Left colon (tissue), 2 donors: ENCODE data around the gene PLCH1. TPM values are rescaled to one million over a fixed set of nuclear protein-coding genes. Genes with fewer than 3 reads are reported as not detected.
A peak's percentile ranks its signal among the peaks of the same experiment; 100 is the strongest.
"Not testable (repeated sequence)": the region's sequence is repeated elsewhere in the genome, so short reads cannot be mapped to it uniquely, and the experiment has no call there.

ENCODE experiments used
- ATAC-seq: fragments of 200-7000 bp; cut with Tn5 transposase; one replicate; pipeline ENCODE4 v1.9.1; 2020; ENCODE audit warnings: mild to moderate bottlenecking, moderate library complexity
- DNase-seq, 2 donors: peaks; one replicate each; pipeline ENCODE4 v3.0.0-alpha.2; 2020
- intact Hi-C, 2 donors: fragments of 100-400 bp; cut with DNase I in 1 of 2; cut with micrococcal nuclease in 1 of 2; formaldehyde crosslinking; loops; one replicate each; pipeline versions ENCODE4 v1.11.2 to v1.14.0; 2022; cut with DNase I, micrococcal nuclease
- total RNA-seq, 2 donors: library from RNA; stranded (reverse); fragmentation: NEBNext Ultra II Directional; extraction: Animal tissue kit (Norgen Biotek cat#: 25700); gene quantifications; one replicate each; pipeline ENCODE4 v1.2.1, GENCODE V29; 2021
- donor health status: DM: no; HTN: no; CAD: no.
- donor health status: DM: yes; HTN: yes; CAD: no.

The PLCH1 gene
- total RNA-seq, 2 donors from 2014 or later: 7.1 to 8.5 TPM

GRCh38 chr3:155420406-155420805 is 324.5 kb downstream of the PLCH1 start:
- DNase-seq: no peak
- no peak for ATAC-seq
- intact Hi-C loops: no loop called here

- intact Hi-C loops: no loop called here
- DNase-seq (no peak), ATAC-seq (no peak)
These were observed 326.5 kb downstream of the PLCH1 start for GRCh38 chr3:155418407-155418806.

- DNase-seq (no peak), ATAC-seq (no peak)
- intact Hi-C loops: no loop called here
These were observed 327.8 kb downstream of the PLCH1 start for GRCh38 chr3:155417119-155417517.

GRCh38 chr3:155416500-155417118 is 328.3 kb downstream of the PLCH1 start:
- peak; percentile 41 for ATAC-seq
- intact Hi-C loops: no loop called here
- DNase-seq: no peak

- intact Hi-C loops: no loop called here
- DNase-seq: no peak
- ATAC-seq: peak; percentile 71
These were observed 332.0 kb downstream of the PLCH1 start for GRCh38 chr3:155412904-155413303.

GRCh38 chr3:155411500-155412223 is 333.2 kb downstream of the PLCH1 start:
- intact Hi-C loops: no loop called here
- no peak for ATAC-seq
- no peak for DNase-seq

- intact Hi-C loops: no loop called here
- no peak for ATAC-seq
- no peak for DNase-seq
These were observed 335.5 kb downstream of the PLCH1 start for GRCh38 chr3:155409336-155409735.

GRCh38 chr3:155407971-155408370 is 336.9 kb downstream of the PLCH1 start:
- ATAC-seq (no peak), DNase-seq (no peak)
- intact Hi-C loops: no loop called here

- ATAC-seq (no peak), DNase-seq (no peak)
- intact Hi-C loops: no loop called here
These were observed 337.5 kb downstream of the PLCH1 start for GRCh38 chr3:155407331-155407730.

GRCh38 chr3:155404486-155404885 is 340.4 kb downstream of the PLCH1 start:
- ATAC-seq: peak; percentile 87

GRCh38 chr3:155402656-155403055 is 342.2 kb downstream of the PLCH1 start:
- no peak for ATAC-seq
- DNase-seq: no peak
- intact Hi-C loops: no loop called here

More at GRCh38 chr3:155404486-155404885, 340.4 kb downstream of the PLCH1 start:
- no peak for DNase-seq
- intact Hi-C loops: no loop called here

- no peak for ATAC-seq
- no peak for DNase-seq
- intact Hi-C loops: no loop called here
These were observed 346.8 kb downstream of the PLCH1 start for GRCh38 chr3:155398046-155398445.

GRCh38 chr3:155394896-155395295 is 350.0 kb downstream of the PLCH1 start:
- ATAC-seq, intact Hi-C loops: not testable (repeated sequence)

GRCh38 chr3:155394240-155394639 is 350.6 kb downstream of the PLCH1 start:
- intact Hi-C loops: no loop called here
- ATAC-seq (no peak), DNase-seq (no peak)

More at GRCh38 chr3:155394896-155395295, 350.0 kb downstream of the PLCH1 start:
- DNase-seq: not testable (repeated sequence)

GRCh38 chr3:155393316-155393715 is 351.6 kb downstream of the PLCH1 start:
- intact Hi-C loops: no loop called here
- ATAC-seq (no peak), DNase-seq (no peak)

- intact Hi-C loops: no loop called here
- ATAC-seq (no peak), DNase-seq (no peak)
These were observed 352.7 kb downstream of the PLCH1 start for GRCh38 chr3:155392138-155392537.

- no peak for ATAC-seq
- intact Hi-C loops: no loop called here
- no peak for DNase-seq
These were observed 353.3 kb downstream of the PLCH1 start for GRCh38 chr3:155391551-155391958.

GRCh38 chr3:155391104-155391503 is 353.8 kb downstream of the PLCH1 start:
- DNase-seq (no peak), ATAC-seq (no peak)
- intact Hi-C loops: no loop called here

GRCh38 chr3:155390351-155390750 is 354.5 kb downstream of the PLCH1 start:
- intact Hi-C loops: no loop called here
- DNase-seq (no peak), ATAC-seq (no peak)

- intact Hi-C loops: loop anchor here in 1 of 2 donors (10.0 kb wide), 1 partner anchor 316 kb away; no protein-coding TSS in a partner anchor
- ATAC-seq: no peak
These were observed 356.5 kb downstream of the PLCH1 start for GRCh38 chr3:155388417-155388816.

More at GRCh38 chr3:155388417-155388816, 356.5 kb downstream of the PLCH1 start:
- DNase-seq: no peak
